T follicular helper cell (primary cell): ENCODE results near the gene GPR162.

Experiments
- DNase-seq: peaks from one replicate; pipeline ENCODE4 v3.0.0-alpha.2; 2020; ENCODE audit warnings: low read depth

Gene GPR162

GRCh38 chr12:6836851-6837250, 15.2 kb downstream of the GPR162 start:
- no peak for DNase-seq

- no peak for DNase-seq
Measured at GRCh38 chr12:6837370-6838060, 15.9 kb downstream of the GPR162 start.

- DNase-seq = no peak
Measured at GRCh38 chr12:6838854-6839253, 17.2 kb downstream of the GPR162 start.

GRCh38 chr12:6839482-6840201, 18.0 kb downstream of the GPR162 start:
- no peak for DNase-seq

- DNase-seq = no peak
Measured at GRCh38 chr12:6840330-6840729, 18.7 kb downstream of the GPR162 start.

- DNase-seq = no peak
Measured at GRCh38 chr12:6840761-6841515, 19.3 kb downstream of the GPR162 start, which contains the start of gene GNB3. TSS of gene GNB3 (plus strand) at chr12:6840925. CDS start at chr12:6841288, 363 bp downstream.

- no peak for DNase-seq
Measured at GRCh38 chr12:6842075-6842474, 20.5 kb downstream of the GPR162 start.

GRCh38 chr12:6843118-6843902, 21.7 kb downstream of the GPR162 start:
- no peak for DNase-seq

GRCh38 chr12:6845395-6845794, 23.8 kb downstream of the GPR162 start:
- DNase-seq = no peak

- DNase-seq = no peak
Measured at GRCh38 chr12:6846316-6846869, 24.8 kb downstream of the GPR162 start.

GRCh38 chr12:6847676-6848075, 26.1 kb downstream of the GPR162 start:
- no peak for DNase-seq

GRCh38 chr12:6849427-6849826, 27.8 kb downstream of the GPR162 start:
- DNase-seq = no peak

GRCh38 chr12:6849976-6850560, 28.4 kb downstream of the GPR162 start:
- DNase-seq = no peak

- DNase-seq = no peak
Measured at GRCh38 chr12:6850796-6851152, 29.2 kb downstream of the GPR162 start.

- peak; percentile 86 for DNase-seq
Measured at GRCh38 chr12:6851153-6851920, 29.7 kb downstream of the GPR162 start, which contains the start of gene CDCA3. TSS of gene CDCA3 (minus strand) at chr12:6851286. CDS start at chr12:6850952, 334 bp downstream.

- DNase-seq = peak; percentile 98
Measured at GRCh38 chr12:6851921-6852650, 30.5 kb downstream of the GPR162 start, which contains the start of gene USP5. TSS of gene USP5 (plus strand) at chr12:6852150. CDS start at chr12:6852180, 30 bp downstream.

- DNase-seq = peak; percentile 50
Measured at GRCh38 chr12:6852651-6853354, 31.2 kb downstream of the GPR162 start.

- no peak for DNase-seq
Measured at GRCh38 chr12:6853626-6854025, 32.0 kb downstream of the GPR162 start.

- DNase-seq = no peak
Measured at GRCh38 chr12:6854036-6854435, 32.4 kb downstream of the GPR162 start.
